Spleen (tissue), 11 donors: Measurements from ENCODE around the gene RHBDD1. TPM values are rescaled to one million over a fixed set of nuclear protein-coding genes. Genes with fewer than 3 reads are reported as not detected.

Source experiments
- DNase-seq: peaks from one replicate; pipeline ENCODE4 v3.0.0-alpha.2; 2020
- H3K27ac ChIP-seq, 8 donors: fragments of 200-600 bp; sonication (generic) in 7 of 8; 1 replicate in 4 of 8; 2 replicates in 4 of 8; pipeline versions ENCODE4 v1.5.0 to v1.8.0; 2016 to 2021; ENCODE audit warnings: inconsistent platforms in 4 of 8, mild to moderate bottlenecking in 4 of 8, moderate library complexity in 1 of 8
- H3K27me3 ChIP-seq, 7 donors: fragments of 200-600 bp; sonication (generic) in 6 of 7; replicated peaks in 1 of 7; 1 replicate in 4 of 7; 2 replicates in 3 of 7; pipeline versions ENCODE4 v1.5.0 to v1.8.0; 2016 to 2021; ENCODE audit warnings: inconsistent platforms in 3 of 7, mild to moderate bottlenecking in 1 of 7
- H3K36me3 ChIP-seq, 6 donors: fragments of 200-600 bp; sonication (generic) in 5 of 6; 1 replicate in 4 of 6; 2 replicates in 2 of 6; pipeline versions ENCODE4 v1.5.0 to v1.8.0; 2016 to 2021; ENCODE audit warnings: inconsistent platforms in 2 of 6
- H3K4me1 ChIP-seq, 6 donors: fragments of 200-600 bp; sonication (generic) in 5 of 6; 1 replicate in 3 of 6; 2 replicates in 3 of 6; pipeline versions ENCODE4 v1.5.0 to v1.8.0; 2016 to 2021; ENCODE audit warnings: inconsistent platforms in 3 of 6
- H3K4me3 ChIP-seq, 8 donors: fragments of 200-600 bp; sonication (generic) in 7 of 8; 1 replicate in 4 of 8; 2 replicates in 4 of 8; pipeline versions ENCODE4 v1.5.0 to v1.8.0; 2016 to 2021; ENCODE audit warnings: inconsistent platforms in 4 of 8, mild to moderate bottlenecking in 4 of 8, moderate library complexity in 2 of 8
- H3K9me3 ChIP-seq, 8 donors: fragments of 200-600 bp; sonication (generic) in 7 of 8; 1 replicate in 4 of 8; 2 replicates in 4 of 8; pipeline versions ENCODE4 v1.5.0 to v1.8.0; 2016 to 2021; ENCODE audit warnings: inconsistent platforms in 4 of 8
- POLR2A ChIP-seq, 3 donors: fragments of 450-650 bp; IDR thresholded peaks; one replicate each; pipeline ENCODE4 v1.5.1; 2017; ENCODE audit warnings: antibody characterized with exemption in 3 of 3, mild to moderate bottlenecking in 1 of 3
- POLR2AphosphoS5 ChIP-seq, 3 donors: sonication (generic); formaldehyde crosslinking; IDR thresholded peaks; one replicate each; pipeline ENCODE4 v1.5.1; 2017; ENCODE audit warnings: antibody characterized with exemption in 3 of 3
- WGBS, 5 donors: extraction: QIAGEN DNeasy Blood & Tissue Kit in 3 of 5; methylation state at CpG; one replicate each; pipeline versions ENCODE4 v1.1.5 to v1.1.7; 2013 to 2018; 5-methylcytosine and 5-hydroxymethylcytosine counted together
- intact Hi-C: fragments of 100-400 bp; cut with DNase I; formaldehyde crosslinking; loops from one replicate; pipeline ENCODE4 v1.15.0; 2023; ENCODE audit warnings: low total_unique reads
- polyA plus RNA-seq, 3 donors: library from polyadenylated mRNA; stranded (reverse); fragments of 200-250 nt; gene quantifications; one replicate each; pipeline ENCODE4 v1.2.1, GENCODE V29; 2013
- total RNA-seq, 7 donors: library from RNA; depleted of rRNA in 3 of 7; stranded (reverse); fragments of >200 nt in 3 of 7; fragmentation: NEBNext Ultra II Directional in 4 of 7; extraction: Animal tissue kit (Norgen Biotek cat#: 25700) in 4 of 7; gene quantifications; one replicate each; pipeline versions ENCODE4 v1.1.0 to v1.2.1, GENCODE V29; 2016 to 2021
- TF ChIP-seq, protein P1 (sequence below), 11 experiments: fragments of 200-600 bp in 7 of 11; fragments of 450-650 bp in 4 of 11; sonication (generic) in 4 of 11; IDR thresholded peaks in 8 of 11; conservative IDR thresholded peaks in 3 of 11; 1 replicate in 7 of 11; 2 replicates in 4 of 11; pipeline versions ENCODE4 v1.4.0 to v1.8.0; 2016 to 2021; ENCODE audit warnings: antibody characterized with exemption in 11 of 11, inconsistent platforms in 4 of 11, mild to moderate bottlenecking in 1 of 11
- donor health status: healthy with polysubstance abuse.
- donor health status: DM: no; HTN: no; CAD: no; lungs with moderate emphysema.
- donor health status: DM: no; HTN: no; CAD: no.
- donor health status: Bipolar disorder and iron deficiency.
- donor health status: healthy.
- donor health status: DM: no; HTN: no; CAD: no.
- donor health status: DM: yes; HTN: yes; CAD: no.

Gene RHBDD1
- total and polyA plus RNA-seq, 10 donors: 6.1 to 67.5 (median 32.8) TPM

GRCh38 chr2:226953206-226953605, 117.4 kb downstream of the RHBDD1 start:
- Histone ChIP-seq H3K27me3 (no peaks in the 10 kb centered on the region), H3K4me3 (no peak overlapping the region), H3K4me1 (no peaks in the 10 kb centered on the region), H3K36me3 (peaks cover 0 to 5% (median 0%) of the 10 kb centered on the region in 6 donors), H3K27ac (no peak overlapping the region), H3K9me3 (peaks cover 0 to 11% (median 6%) of the 10 kb centered on the region in 8 donors)
- no peak for DNase-seq
- TF ChIP-seq POLR2A (IDR thresholded peaks at IDR 0.05) (no peak), POLR2AphosphoS5 (IDR thresholded peaks at IDR 0.05) (no peak)
- TF ChIP-seq, protein P1, sequence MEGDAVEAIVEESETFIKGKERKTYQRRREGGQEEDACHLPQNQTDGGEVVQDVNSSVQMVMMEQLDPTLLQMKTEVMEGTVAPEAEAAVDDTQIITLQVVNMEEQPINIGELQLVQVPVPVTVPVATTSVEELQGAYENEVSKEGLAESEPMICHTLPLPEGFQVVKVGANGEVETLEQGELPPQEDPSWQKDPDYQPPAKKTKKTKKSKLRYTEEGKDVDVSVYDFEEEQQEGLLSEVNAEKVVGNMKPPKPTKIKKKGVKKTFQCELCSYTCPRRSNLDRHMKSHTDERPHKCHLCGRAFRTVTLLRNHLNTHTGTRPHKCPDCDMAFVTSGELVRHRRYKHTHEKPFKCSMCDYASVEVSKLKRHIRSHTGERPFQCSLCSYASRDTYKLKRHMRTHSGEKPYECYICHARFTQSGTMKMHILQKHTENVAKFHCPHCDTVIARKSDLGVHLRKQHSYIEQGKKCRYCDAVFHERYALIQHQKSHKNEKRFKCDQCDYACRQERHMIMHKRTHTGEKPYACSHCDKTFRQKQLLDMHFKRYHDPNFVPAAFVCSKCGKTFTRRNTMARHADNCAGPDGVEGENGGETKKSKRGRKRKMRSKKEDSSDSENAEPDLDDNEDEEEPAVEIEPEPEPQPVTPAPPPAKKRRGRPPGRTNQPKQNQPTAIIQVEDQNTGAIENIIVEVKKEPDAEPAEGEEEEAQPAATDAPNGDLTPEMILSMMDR (IDR thresholded peaks at IDR 0.05 in 8 of 11, conservative IDR thresholded peaks at IDR 0.05 in 3 of 11): no peak
- 83 to 98% (median 94%) methylated on average over 3 of the region's 3 CpGs for WGBS, 5 donors
- intact Hi-C loops: no loop called here

DNA sequence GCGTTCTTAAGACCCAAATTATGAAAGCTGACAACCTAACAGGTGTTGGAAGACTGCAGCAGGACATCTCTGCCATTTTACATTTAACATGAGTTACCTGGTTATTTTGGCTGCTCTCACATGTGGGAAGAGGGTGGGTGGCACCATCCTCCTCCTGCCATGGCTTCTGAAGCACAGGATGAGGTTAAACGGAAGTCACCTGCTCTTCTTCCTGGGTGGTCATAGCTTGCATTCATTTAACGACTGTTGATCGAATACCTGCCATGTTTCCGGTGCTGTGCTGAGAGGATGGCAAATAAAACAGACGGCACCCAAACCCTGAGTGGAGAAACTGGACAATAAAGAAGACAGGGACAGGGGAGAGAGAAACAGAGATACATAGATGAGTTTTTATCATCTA, 118.0 kb downstream of the RHBDD1 start:
- Histone ChIP-seq H3K4me1 (no peaks in the 10 kb centered on the region), H3K27me3 (no peaks in the 10 kb centered on the region), H3K9me3 (peaks cover 0 to 17% (median 9%) of the 10 kb centered on the region in 8 donors), H3K27ac (no peak overlapping the region), H3K36me3 (peaks cover 0 to 5% (median 0%) of the 10 kb centered on the region in 6 donors), H3K4me3 (no peak overlapping the region)
- no peak for TF ChIP-seq POLR2AphosphoS5 (IDR thresholded peaks at IDR 0.05)
- TF ChIP-seq, protein P1 (IDR thresholded peaks at IDR 0.05 in 8 of 11, conservative IDR thresholded peaks at IDR 0.05 in 3 of 11): no peak
- TF ChIP-seq POLR2A (IDR thresholded peaks at IDR 0.05): no peak
- no peak for DNase-seq
- intact Hi-C loops: no loop called here
- 81 to 94% (median 87%) methylated on average over 6 of the region's 6 CpGs for WGBS, 5 donors

- Histone ChIP-seq H3K36me3 (peaks cover 0 to 5% (median 0%) of the 10 kb centered on the region in 6 donors), H3K4me3 (no peak overlapping the region), H3K27me3 (no peaks in the 10 kb centered on the region), H3K27ac (no peak overlapping the region), H3K9me3 (peaks cover 0 to 29% (median 21%) of the 10 kb centered on the region in 8 donors), H3K4me1 (no peaks in the 10 kb centered on the region)
- TF ChIP-seq POLR2AphosphoS5 (IDR thresholded peaks at IDR 0.05) (no peak), POLR2A (IDR thresholded peaks at IDR 0.05) (no peak)
- TF ChIP-seq, protein P1 (IDR thresholded peaks at IDR 0.05 in 8 of 11, conservative IDR thresholded peaks at IDR 0.05 in 3 of 11): no peak
- intact Hi-C loops: no loop called here
- 48 to 80% (median 61%) methylated on average over 1 of the region's 1 CpG for WGBS, 5 donors
- no peak for DNase-seq
Observed at GRCh38 chr2:226956659-226957058, 120.8 kb downstream of the RHBDD1 start.

GRCh38 chr2:226959418-226959817, 123.6 kb downstream of the RHBDD1 start:
- DNase-seq: no peak
- Histone ChIP-seq H3K36me3 (no peaks in the 10 kb centered on the region), H3K9me3 (peaks cover 0 to 29% (median 21%) of the 10 kb centered on the region in 8 donors), H3K4me1 (no peaks in the 10 kb centered on the region), H3K4me3 (no peak overlapping the region), H3K27ac (no peak overlapping the region), H3K27me3 (no peaks in the 10 kb centered on the region)
- TF ChIP-seq POLR2AphosphoS5 (IDR thresholded peaks at IDR 0.05) (no peak), POLR2A (IDR thresholded peaks at IDR 0.05) (no peak)
- TF ChIP-seq, protein P1 (IDR thresholded peaks at IDR 0.05 in 8 of 11, conservative IDR thresholded peaks at IDR 0.05 in 3 of 11): no peak
- intact Hi-C loops: no loop called here
- WGBS, 5 donors: 91 to 98% (median 94%) methylated on average over 1 of the region's 1 CpG
